Activated B cell treated with CpG ODN at 0.5 μM for 24 hours (primary cell): ENCODE measurements around the gene LAMC1. TPM values are rescaled to one million over a fixed set of nuclear protein-coding genes. Genes with fewer than 3 reads are reported as not detected.

Source experiments
- ATAC-seq: fragments of 200-7000 bp; cut with Tn5 transposase; one replicate; pipeline ENCODE4 v1.10.0; 2021; ENCODE audit warnings: low read depth, mild to moderate bottlenecking, moderate library complexity
- CTCF ChIA-PET: fragments of 350-600 bp; sonication (Branson Sonifier 250); formaldehyde crosslinking; loops from one replicate; lab custom pipeline; 2021; ENCODE audit warnings: antibody characterized with exemption; lab: Charles Lee
- POLR2A ChIA-PET: fragments of 350-600 bp; sonication (Branson Sonifier 250); formaldehyde crosslinking; loops from one replicate; lab custom pipeline; 2021; ENCODE audit warnings: antibody characterized with exemption; lab: Charles Lee
- DNase-seq: peaks from one replicate; pipeline ENCODE4 v3.0.0; 2022
- H3K27ac Mint-ChIP-seq: one replicate; pipeline ENCODE4 v1.8.0; 2020; ENCODE audit warnings: mixed read lengths
- H3K27me3 Mint-ChIP-seq: one replicate; pipeline ENCODE4 v1.8.0; 2021; ENCODE audit warnings: mixed read lengths
- H3K36me3 Mint-ChIP-seq: one replicate; pipeline ENCODE4 v1.8.0; 2021; ENCODE audit warnings: low read depth, mixed read lengths
- H3K4me1 Mint-ChIP-seq: one replicate; pipeline ENCODE4 v1.8.0; 2021; ENCODE audit warnings: mixed read lengths
- H3K4me3 Mint-ChIP-seq: one replicate; pipeline ENCODE4 v1.8.0; 2020; ENCODE audit warnings: mild to moderate bottlenecking, mixed read lengths
- H3K9me3 Mint-ChIP-seq: one replicate; pipeline ENCODE4 v1.8.0; 2020; ENCODE audit warnings: mixed read lengths
- intact Hi-C: fragments of 100-400 bp; cut with micrococcal nuclease; formaldehyde crosslinking; loops from one replicate; pipeline ENCODE4 v1.15.1; 2024
- total RNA-seq: library from RNA; stranded (reverse); gene quantifications from 2 replicates; pipeline ENCODE4 v1.2.3, GENCODE V29; 2022
- TF ChIP-seq, protein P1 (sequence below): fragments of 200-600 bp; IDR thresholded peaks from one replicate; pipeline ENCODE4 v1.8.0; 2022; ENCODE audit warnings: antibody characterized with exemption, mild to moderate bottlenecking

Gene LAMC1
- total RNA-seq, 1 donor from 2014 or later: 31.8 TPM

DNA sequence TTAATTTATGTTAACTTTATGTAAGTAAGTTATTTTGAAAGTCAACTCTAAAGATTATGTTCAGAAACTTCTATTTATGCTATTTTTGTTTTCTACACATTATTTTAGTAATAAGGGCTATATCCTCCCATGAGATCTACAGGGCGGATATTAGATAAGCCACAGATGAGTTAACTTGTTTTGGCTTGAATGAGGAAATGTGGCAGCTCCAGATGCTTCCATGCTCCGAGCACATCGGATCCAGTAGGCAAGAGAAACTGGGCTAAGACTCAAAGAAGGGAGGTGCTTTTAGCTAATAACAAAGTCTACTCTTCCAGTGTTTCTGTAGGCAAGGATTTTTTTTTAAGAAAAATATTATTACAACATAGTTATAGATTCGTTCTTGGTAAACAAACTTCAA lies 20.0 kb upstream of the LAMC1 start:
- no peak overlapping the region for H3K4me3 Mint-ChIP-seq
- no peaks in the 10 kb centered on the region for H3K9me3 Mint-ChIP-seq
- peaks cover 17% of the 10 kb centered on the region for H3K27me3 Mint-ChIP-seq
- no peak for ATAC-seq
- intact Hi-C loops: no loop called here
- CTCF ChIA-PET: no interaction called here
- POLR2A ChIA-PET: no interaction called here
- no peaks in the 10 kb centered on the region for H3K4me1 Mint-ChIP-seq
- H3K27ac Mint-ChIP-seq: no peak overlapping the region
- no peaks in the 10 kb centered on the region for H3K36me3 Mint-ChIP-seq
- TF ChIP-seq, protein P1, sequence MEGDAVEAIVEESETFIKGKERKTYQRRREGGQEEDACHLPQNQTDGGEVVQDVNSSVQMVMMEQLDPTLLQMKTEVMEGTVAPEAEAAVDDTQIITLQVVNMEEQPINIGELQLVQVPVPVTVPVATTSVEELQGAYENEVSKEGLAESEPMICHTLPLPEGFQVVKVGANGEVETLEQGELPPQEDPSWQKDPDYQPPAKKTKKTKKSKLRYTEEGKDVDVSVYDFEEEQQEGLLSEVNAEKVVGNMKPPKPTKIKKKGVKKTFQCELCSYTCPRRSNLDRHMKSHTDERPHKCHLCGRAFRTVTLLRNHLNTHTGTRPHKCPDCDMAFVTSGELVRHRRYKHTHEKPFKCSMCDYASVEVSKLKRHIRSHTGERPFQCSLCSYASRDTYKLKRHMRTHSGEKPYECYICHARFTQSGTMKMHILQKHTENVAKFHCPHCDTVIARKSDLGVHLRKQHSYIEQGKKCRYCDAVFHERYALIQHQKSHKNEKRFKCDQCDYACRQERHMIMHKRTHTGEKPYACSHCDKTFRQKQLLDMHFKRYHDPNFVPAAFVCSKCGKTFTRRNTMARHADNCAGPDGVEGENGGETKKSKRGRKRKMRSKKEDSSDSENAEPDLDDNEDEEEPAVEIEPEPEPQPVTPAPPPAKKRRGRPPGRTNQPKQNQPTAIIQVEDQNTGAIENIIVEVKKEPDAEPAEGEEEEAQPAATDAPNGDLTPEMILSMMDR: no peak
- no peak for DNase-seq

DNA sequence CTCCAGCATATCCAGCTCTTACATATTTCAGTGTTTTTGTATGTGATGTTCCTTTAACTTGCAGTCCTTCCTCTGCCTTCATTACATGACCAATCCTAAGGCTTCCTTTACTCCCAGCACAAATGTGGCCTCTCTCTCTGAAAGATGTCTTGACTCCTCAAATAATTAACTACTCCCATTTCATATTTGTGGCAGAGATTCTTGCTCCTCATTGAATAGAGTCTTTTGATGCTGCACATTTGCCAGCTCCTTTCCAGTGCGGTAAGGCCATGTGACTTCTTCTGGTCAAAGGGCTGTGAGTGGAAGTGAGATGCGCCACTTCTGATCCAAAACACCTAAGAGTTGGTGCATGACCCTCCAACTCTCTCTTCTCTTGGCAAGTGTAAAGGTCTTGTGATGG lies 19.1 kb upstream of the LAMC1 start:
- CTCF ChIA-PET: interaction anchor here (0.8 kb wide), 1 partner anchor 49 kb away, joined by 4 read pairs; no protein-coding TSS in a partner anchor
- no peaks in the 10 kb centered on the region for H3K4me1 Mint-ChIP-seq
- no peaks in the 10 kb centered on the region for H3K36me3 Mint-ChIP-seq

DNA sequence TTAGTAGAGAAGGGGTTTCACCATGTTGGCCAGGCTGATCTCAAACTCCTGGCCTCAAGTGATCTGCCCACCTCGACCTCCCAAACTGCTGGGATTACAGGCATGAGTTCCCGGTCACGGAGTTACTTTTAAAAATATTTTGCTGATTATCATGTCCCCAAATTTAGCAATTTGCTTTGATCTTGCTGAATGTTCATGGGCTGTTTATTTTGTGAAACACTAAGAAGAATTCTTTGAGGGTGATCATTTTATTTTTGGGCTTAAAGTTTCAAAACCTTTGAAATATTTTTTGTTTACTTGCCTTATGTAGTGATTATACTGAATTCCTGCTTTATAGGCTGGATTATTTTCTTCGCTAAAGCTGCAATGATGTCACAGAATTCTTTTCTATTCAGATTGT lies 11.4 kb upstream of the LAMC1 start:
- Mint-ChIP-seq H3K27me3 (peaks cover 21% of the 10 kb centered on the region), H3K4me3 (no peak overlapping the region), H3K9me3 (peaks cover 11% of the 10 kb centered on the region), H3K36me3 (no peaks in the 10 kb centered on the region), H3K4me1 (no peaks in the 10 kb centered on the region), H3K27ac (no peak overlapping the region)
- ATAC-seq: no peak
- intact Hi-C loops: no loop called here
- TF ChIP-seq, protein P1: no peak
- ChIA-PET POLR2A (interaction anchor here (0.8 kb wide), 1 partner anchor 31 kb away, joined by 5 read pairs; no protein-coding TSS in a partner anchor), CTCF (no interaction called here)
- no peak for DNase-seq

More for the DNA sequence above, 19.1 kb upstream of the LAMC1 start:
- Mint-ChIP-seq H3K27me3 (peaks cover 20% of the 10 kb centered on the region), H3K27ac (no peak overlapping the region), H3K9me3 (no peaks in the 10 kb centered on the region), H3K4me3 (no peak overlapping the region)
- POLR2A ChIA-PET: no interaction called here
- no peak for ATAC-seq
- TF ChIP-seq, protein P1: no peak
- no peak for DNase-seq
- intact Hi-C loops: no loop called here

DNA sequence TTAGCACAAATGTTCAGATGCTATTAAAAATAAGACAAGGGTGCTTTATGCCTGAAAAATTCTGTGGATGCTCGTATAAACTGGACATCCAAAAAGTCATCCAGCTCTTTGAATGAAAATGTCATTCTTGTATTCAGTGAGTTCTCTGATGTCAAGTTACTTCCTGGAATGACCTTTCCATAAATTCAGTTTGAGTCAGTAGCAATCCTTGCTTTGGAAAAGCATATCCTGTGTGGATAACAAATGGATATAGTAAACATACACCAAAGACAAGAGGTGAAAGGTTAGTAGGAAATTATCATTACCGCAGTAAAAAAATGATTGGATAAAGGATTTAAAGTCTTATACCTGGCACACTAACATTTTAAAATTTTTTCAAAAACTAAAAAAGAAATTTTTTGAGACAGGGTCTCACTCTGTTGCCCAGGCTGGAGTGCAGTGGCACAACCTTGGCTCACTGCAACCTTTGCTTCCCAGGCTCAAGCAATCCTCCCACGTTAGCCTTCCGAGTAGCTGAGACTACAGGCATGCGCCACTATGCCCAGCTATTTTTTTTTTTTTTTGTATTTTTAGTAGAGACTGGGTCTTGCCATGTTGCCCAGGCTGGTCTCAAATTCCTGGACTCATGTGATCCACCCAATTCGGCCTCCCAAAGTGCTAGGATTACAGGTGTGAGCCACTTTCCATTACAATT lies 10.8 kb upstream of the LAMC1 start:
- Mint-ChIP-seq H3K4me1 (no peaks in the 10 kb centered on the region), H3K27ac (no peak overlapping the region), H3K4me3 (no peak overlapping the region), H3K27me3 (peaks cover 20% of the 10 kb centered on the region), H3K9me3 (peaks cover 11% of the 10 kb centered on the region), H3K36me3 (no peaks in the 10 kb centered on the region)
- CTCF ChIA-PET: no interaction called here
- TF ChIP-seq, protein P1: no peak
- POLR2A ChIA-PET: interaction anchor here (0.8 kb wide), 1 partner anchor 32 kb away, joined by 5 read pairs; no protein-coding TSS in a partner anchor
- DNase-seq (no peak), ATAC-seq (no peak)
- intact Hi-C loops: no loop called here

DNA sequence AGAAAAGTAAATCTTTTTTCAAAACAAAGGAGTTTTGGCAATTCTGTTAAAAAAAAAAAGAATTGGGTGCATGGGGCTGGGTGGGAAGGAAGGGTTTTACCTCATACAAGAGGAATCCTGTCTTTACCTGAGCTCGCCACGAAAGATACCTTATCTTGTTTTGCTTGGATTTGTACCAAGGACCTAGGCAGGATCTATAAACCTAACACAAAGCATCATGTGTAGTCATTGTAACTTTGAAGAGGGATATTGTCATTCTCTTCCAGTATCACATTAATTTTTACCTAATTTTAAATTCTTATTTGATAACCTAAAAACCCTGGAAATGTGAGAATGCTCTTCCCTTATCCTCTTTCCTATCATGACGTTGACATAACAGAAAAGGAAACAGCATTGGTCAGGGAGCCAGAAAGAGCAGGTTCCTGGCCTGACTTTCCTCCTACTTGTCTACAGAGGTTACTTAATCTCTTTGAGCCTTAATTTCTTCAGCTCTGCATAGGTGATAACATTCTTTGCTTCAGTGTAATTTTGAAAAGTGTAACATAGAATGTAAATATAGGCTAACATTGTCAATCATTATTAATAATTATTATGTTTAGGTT lies 4.0 kb upstream of the LAMC1 start:
- DNase-seq (no peak), ATAC-seq (no peak)
- intact Hi-C loops: no loop called here
- Mint-ChIP-seq H3K27ac (no peak overlapping the region), H3K27me3 (peaks cover 4% of the 10 kb centered on the region), H3K9me3 (no peaks in the 10 kb centered on the region), H3K36me3 (peaks cover 2% of the 10 kb centered on the region), H3K4me3 (no peak overlapping the region), H3K4me1 (peaks cover 13% of the 10 kb centered on the region)
- TF ChIP-seq, protein P1: no peak
- POLR2A ChIA-PET: no interaction called here
- CTCF ChIA-PET: no interaction called here
